HG02678 (cell line): Measurements from ENCODE around the gene NAXE.
"Not testable (repeated sequence)": the region's sequence is repeated elsewhere in the genome, so short reads cannot be mapped to it uniquely, and the experiment has no call there.

Source experiments
- ATAC-seq: cut with Tn5 transposase; IDR thresholded peaks from one replicate; pipeline ENCODE4 v1.9.1; 2021; ENCODE audit warnings: mild to moderate bottlenecking, moderate library complexity; ENCODE audit not compliant: unreplicated experiment

The NAXE gene

DNA sequence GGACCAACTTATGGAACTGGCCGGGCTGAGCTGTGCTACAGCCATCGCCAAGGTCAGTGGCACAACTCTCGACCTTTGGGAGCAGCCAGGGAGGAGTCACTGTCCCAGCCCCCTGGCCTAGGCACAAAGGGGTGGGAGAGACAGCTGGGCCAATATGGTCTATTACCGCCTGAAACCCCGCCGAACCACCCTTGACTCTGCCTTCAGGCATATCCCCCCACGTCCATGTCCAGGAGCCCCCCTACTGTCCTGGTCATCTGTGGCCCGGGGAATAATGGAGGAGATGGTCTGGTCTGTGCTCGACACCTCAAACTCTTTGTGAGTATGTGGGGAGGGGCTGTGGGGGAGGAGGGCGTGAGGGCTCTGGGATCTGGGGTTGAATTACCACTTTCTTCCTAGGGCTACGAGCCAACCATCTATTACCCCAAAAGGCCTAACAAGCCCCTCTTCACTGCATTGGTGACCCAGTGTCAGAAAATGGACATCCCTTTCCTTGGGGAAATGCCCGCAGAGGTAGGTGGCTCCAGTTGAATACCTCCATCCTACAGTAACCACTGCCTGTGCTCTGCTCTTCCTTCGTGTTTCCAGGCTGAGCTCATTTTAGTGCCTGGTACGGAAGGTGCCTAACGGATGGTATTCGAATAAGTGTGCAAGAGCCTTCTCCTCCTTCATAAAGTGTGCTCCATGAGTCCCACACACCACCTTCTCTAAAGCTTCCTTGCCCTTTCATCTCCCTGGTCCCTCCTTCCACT lies 758 bp downstream of the NAXE start:
- ATAC-seq = no peak

DNA sequence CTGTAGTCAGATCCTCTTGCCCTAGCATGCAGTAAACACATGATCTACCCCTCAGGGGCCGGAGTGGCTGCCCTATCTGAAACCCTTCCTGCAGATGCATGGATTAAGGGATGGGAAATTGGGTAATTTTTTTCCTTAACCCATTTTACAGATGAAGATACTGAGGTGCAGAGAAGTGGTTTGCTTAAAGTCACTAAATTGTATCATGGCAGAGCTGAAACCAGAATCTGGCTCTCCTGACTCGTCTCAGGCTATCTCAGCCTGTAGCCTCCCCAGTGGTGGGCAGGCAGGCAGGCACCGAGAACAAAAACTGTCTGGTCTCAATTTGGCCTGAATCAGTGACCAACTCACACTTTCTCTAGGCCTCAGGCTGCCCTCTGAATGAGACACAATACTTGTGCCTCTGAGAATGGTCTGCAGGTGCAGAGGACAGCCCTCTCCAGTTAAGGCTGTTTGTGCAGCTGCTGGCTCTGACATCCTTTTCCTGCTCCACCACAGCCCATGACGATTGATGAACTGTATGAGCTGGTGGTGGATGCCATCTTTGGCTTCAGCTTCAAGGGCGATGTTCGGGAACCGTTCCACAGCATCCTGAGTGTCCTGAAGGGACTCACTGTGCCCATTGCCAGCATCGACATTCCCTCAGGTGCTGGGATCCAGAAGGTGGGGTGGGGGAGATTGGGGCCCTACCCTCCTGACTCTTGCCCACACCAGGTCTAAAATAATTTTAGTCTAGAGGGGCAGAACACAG lies 1.5 kb downstream of the NAXE start:
- ATAC-seq = no peak

DNA sequence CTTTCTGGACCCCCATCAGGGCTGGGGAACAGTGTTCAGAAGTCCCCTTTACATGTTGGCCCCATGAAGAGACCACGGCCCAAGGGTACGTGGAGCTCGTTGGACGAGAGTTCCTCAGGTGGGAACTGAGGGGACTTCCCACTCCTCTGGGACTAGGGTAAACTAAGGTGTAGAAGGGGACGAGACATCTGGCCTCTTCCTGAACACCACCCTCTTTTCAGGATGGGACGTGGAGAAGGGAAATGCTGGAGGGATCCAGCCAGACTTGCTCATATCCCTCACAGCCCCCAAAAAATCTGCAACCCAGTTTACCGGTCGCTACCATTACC lies 2.0 kb downstream of the NAXE start:
- no peak for ATAC-seq

DNA sequence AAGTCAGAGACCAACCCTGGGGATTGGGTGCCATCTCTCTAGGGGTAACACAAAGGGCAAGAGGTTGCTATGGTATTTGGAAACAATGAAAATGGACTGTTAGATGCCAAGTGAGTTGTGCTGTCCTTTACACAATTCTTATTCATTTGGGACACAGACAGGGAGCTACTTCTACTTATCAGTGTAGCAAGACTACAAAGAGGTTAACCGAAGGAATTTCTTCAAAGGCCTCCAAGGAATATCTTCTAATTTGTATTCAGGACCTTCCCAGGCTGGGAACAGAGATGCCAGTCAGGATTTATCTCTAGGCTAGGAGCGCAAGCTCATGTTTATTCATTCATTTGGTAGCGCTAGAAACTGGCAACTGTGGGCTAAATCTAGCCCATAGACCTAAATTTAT lies 2.6 kb downstream of the NAXE start:
- ATAC-seq = no peak

DNA sequence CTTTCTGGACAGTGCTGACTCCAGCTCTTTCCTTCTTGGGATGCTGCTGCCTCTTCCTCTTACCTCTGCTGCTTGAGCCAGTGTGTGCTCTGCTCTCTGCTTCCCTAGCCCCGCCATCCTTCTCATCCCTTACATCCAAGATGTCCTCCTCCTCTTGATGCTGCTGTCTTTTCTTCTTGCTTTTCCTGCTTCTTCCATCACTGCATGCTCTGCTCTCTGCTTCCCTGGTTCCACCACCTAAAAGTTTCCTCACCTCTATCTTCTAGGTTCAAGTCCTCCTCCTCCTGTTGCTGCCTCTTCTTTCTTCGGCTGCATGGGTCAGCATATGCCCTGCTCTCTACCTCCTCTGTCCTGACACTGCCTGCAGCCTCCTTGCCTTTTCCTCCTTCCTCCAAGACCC lies 3.4 kb downstream of the NAXE start:
- no peak for ATAC-seq

DNA sequence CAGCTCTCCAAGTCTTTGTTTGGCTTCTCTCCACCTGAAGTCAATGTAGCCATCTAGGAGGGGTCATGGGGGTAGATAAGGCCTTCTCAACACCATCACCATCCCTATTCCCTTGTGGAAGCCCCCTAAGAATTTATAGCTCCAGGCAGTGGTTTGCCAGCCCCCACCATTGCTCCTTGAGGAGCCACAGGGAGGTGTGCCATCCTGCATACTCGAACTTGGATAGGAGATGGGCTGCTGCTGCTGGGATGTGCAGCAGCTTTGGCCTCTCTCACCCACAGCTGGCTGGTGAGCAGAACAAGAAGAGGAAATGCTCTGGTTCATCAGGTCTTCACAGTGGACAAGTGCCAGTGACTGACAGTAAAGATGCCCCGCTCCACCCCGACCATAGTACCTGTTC lies 4.8 kb downstream of the NAXE start:
- no peak for ATAC-seq

DNA sequence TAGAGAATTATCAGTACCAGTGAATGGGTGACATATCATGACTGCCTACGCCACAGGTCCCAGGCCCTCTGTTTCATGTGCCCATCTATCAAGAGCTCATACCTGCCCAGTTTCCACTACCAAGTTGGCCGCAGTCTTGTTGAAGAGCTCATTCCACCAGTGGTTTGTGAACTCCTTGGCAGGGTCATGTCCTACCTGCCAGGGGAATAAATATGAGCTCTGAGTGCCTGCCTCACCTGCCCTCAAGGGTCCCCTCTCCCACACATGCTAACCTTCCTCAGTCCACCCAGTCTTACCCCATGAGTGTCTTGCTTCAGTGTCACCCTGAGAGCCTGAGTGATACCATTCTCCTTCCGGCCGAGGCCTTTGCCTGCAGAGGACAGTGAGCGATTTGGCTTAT lies 6.5 kb downstream of the NAXE start:
- no peak for ATAC-seq

DNA sequence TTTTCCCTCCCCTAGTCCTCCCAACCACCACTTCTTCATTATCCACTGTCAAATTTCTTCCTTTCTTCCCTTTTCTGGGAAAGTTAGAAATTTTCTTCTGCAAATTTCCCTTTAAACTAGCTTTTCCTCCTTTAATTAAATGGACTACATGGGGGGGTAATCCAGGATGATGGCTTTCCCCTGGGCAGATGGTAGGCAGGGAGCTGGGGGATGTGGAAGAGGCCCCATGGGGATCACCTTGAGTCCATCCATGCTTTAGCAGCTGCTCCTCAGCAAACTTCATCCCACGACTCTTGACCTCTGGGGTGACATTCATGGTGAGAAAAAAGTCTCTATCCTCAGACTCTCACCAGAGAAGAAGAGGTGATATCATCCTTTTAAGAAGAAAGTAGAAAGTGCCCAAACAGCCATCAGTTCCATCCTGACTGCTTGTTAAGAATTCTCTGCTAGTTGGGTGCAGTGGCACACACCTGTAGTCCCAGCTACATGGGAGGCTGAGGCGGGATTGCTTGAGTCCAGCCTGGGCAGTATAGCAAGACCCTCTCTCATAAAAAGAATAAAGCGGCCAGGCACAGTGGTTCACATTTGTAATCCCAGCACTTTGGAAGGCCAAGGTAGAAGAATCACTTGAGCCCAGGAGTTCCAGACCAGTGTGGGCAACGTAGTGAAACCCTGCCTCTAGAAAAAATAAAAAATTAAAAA lies 7.3 kb downstream of the NAXE start:
- no peak for ATAC-seq

DNA sequence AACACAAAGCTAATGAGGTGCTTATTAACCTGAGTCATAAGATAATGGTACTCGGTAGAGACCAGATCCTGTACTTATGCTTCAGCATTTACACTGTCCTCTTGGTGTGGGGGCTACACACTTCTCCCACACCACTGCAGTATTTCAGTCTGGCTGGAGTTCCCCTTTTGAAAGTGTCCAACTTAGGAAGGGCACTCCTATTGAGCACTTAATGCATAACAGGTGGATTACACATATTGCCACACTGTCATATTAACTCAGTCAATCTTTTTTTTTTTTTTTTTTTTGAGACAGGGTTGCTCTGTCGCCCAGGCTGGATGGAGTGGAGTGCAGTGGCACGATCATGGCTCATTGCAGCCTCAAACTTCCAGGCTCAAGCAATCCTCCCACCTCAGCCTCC lies 8.2 kb downstream of the NAXE start:
- ATAC-seq = no peak

DNA sequence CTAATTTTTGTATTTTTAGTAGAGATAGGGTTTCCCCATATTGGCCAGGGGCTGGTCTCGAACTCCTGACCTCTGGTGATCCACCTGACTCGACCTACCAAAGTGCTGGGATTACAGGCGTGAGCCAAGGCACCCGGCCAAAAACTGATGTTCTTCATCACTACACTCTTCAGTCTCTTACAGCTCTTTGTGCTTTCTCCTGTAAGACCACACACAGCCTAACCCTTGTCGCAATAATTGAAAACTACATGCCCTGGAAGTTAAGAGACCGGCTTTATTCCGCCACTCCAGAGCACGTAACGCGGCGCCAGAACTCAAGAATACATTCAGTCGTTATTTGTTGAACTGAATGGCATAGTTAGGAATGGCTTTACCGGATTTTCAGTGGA lies 9.2 kb downstream of the NAXE start:
- ATAC-seq = no peak

DNA sequence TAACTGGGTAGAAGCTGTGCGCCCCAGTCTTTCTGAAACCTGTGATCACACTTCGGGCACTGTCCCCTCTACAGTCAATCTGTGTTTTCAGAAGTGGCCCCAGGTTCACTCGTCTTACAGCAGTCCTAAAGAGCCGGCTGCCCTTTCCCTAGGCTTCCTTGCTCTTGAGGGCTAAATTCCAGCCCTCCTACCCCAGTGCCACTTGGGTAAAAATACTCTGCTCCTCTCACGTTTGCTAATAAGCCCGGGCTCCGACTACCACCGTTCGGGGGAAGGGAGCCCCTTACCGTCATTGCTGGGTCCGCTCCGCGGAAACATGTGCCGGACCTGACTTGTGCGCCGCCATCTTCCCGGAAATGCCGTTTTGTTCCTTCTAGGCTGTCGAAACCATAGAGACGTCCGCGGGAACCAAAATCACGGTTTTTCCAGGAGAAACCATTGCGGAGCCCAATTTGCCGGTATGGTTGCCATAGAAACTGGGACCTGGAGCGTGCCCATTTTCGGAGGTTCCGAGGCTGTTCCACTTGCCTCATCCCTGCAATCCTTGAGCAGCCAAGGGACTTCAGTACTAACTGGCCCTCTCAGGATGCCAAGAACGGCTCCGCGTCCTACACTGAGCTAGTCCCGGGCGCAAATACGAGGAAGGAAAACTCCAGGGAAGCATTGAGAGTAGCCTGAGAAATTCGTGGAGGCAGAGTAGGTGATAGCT lies 9.7 kb downstream of the NAXE start, which contains the start of gene GPATCH4:
Gene GPATCH4 (minus strand): TSS at position 358 of the 709 bp plus-strand sequence.
- ATAC-seq = peak; percentile 59

DNA sequence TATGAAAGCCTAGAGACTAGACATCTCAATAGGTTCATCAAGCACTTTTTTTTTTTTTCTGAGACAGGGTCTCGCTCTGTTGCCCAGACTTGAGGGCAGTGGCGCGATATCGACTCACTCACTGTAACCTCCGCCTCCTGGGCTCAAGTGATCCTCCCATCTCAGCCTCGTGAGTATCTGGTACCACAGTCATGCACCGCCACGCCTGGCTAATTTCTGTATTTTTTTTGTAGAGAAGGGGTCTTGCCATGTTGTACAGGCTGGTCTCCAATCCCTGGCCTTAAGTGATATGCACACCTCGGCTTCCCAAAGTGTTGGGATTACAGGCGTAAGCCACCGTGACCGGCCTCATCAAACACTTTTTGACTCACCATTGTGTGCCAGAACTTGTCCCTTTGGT lies 10.3 kb downstream of the NAXE start:
- peak; percentile 20 for ATAC-seq

DNA sequence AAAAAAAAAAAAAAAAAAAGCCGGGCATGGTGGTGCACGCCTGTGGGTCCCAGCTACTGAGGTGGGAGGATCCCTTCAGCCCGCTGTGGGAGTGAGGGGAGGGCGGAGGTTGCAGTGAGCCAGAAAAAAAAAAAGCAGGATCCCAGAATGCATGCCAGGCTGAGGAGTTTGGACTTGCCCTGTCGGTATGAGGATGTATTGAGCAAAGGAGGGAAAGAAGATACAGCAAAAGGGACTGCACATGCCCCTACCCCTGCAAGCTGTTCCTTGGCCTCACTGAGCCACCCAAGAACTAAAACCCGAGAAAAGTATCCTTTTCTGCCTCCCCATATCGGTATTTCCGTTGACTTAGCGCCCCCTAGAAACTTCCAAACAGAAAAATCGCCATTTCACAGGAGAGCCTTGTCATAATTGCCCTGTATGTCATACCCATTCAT lies 11.0 kb downstream of the NAXE start:
- no peak for ATAC-seq

DNA sequence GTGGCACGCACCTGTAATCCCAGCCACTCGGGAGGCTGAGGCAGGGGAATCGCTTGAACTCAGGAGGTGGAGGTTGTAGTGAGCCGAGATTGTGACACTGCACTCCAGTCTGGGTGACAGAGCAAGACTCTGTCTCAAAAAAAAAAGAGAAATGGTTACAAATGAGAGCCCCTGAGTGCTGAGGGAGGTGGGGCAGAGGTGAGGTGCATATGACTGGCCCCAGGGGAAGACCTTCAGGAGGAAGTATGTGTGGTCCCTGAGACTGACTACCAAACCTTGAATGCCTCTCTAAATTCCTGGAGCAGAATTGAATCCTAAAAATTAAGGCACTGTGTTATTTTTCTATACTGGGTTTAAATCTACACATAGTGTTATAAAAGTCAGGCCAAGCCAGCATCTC lies 15.8 kb downstream of the NAXE start:
- ATAC-seq = not testable (repeated sequence)

DNA sequence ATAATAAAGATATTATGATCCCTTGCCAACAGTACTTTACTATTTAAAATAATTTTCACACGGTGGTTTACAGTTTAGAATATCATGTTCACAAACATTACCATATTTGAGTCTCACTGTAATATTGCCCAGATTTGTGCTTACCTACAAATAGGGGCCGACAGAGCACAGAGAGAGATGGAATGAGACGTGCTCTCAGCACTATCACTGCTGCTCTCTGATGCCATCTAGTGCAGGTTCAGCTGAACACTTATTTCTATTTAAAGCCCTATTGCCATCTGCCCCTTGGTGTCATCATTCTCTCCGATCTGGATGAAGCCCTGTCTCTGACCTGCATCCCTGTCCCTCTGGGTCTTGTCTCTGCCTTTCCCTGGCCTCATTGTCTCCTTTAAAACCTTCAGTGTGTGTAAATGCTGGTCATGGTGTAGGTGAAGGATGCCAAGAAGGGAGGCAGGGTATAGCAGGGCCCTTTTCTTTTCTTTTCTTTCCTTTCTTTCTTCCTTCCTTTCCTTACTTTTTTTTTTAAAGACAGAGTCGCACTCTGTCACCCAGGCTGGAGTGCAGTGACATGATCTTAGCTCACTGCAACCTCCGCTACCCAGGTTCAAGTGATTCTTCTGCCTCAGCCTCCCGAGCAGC lies 16.6 kb downstream of the NAXE start:
- no peak for ATAC-seq

DNA sequence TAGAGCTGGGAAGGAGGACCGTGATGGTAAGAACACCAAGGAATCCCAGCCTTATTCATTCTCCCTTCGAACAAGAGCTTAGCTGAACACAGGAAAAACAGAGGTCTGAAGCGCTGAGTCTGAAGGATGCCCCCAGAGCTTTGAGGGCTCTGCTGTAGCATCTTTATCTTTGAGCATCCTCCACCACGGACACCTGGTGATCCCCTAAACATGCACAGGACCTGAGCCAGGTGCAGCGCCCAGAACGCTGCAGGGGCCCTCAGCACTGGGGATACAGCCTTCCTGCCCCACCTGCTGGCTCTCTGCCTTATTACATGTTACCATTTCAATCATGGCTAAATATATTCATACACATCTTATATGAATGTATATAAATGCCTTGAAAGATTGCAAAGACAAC lies 17.4 kb downstream of the NAXE start:
- peak; percentile 61 for ATAC-seq

DNA sequence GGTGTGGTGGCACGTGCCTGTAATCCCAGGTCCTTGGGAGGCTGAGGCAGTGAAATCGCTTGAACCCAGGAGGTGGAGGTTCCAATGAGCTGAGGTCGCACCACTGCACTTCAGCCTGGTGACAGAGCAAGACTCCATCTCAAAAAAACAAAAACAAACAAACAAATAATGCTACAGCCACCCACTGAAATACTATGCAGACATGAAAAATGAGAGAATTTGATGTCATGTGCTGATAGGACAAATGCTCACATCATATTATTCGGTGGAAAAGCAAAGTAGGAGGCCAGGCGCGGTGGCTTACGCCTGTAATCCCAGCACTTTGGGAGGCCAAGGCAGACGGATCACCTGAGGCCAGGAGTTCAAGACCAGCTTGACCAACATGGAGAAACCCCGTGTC lies 18.5 kb downstream of the NAXE start:
- ATAC-seq = not testable (repeated sequence)

DNA sequence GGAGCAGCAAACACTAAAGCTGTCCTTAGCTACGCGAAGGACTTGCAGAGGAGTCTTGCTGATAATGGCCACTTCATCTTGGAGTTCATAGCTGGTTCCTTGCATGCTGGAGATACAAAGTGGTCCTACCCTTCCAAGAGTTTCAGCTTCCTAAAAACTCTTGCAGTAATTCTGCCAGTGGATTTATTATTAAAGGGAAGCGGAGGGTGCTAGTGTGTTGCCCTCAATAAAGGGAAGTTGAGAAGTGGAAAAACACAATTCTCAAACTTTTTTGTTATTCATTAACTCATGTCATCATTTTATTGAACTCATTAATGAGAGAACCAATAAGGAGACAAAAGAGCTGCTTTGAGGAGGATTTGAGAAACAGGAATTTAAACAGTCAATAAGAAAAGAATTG lies 21.1 kb downstream of the NAXE start:
- no peak for ATAC-seq

DNA sequence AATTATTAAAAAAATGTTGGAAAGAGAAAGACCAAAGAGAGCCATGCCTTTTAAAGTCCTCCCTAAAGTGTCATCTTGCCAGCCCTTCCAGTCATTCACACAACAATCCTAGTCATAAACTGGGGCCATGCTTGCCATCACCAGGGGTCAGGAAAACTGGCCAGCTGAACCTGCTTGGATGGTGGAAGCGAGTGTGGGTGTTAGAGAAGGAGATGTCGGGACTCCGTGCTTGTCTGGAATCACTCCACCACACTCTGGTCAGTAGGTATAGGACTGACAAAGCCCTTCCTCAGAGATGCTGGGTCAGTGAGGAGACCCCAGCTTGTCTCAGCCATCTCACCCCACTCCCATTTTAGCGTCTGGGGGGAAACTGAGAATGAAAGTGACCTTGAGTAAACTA lies 24.4 kb downstream of the NAXE start:
- ATAC-seq = no peak

DNA sequence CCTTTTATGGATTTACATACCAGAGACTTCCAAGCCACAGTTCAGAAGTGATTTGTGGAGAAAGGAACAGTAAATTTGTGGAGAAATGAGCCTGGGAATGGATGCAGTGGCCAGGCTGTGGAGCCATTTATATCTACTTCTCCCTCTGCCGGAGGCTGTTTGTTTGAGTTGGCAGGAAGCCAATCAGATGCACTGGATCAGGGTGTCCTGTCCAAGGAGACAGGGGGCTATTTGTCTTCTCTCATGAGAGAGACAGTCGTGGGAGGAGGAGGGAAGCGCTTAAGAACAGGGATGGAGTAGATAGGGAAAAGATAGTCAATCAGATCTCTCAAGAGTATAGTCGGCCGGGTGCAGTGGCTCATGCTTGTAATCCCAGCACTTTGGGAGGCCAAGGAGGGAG lies 24.9 kb downstream of the NAXE start:
- no peak for ATAC-seq
